Cerebellar cortex (tissue), 1 donor: ENCODE measurements around the gene EEF1AKMT1.

ENCODE experiments used
- DNase-seq: peaks from one replicate; pipeline ENCODE4 v3.0.0-alpha.2; 2015; ENCODE audit warnings: low spot score

EEF1AKMT1 gene

GRCh38 chr13:20718958-20719566 lies 54.7 kb downstream of the EEF1AKMT1 start:
- DNase-seq: no peak

- DNase-seq: no peak
These were observed 55.9 kb downstream of the EEF1AKMT1 start for GRCh38 chr13:20717581-20718542.

- peak; percentile 83 for DNase-seq
These were observed 56.8 kb downstream of the EEF1AKMT1 start for GRCh38 chr13:20716951-20717350.

GRCh38 chr13:20715330-20715712 lies 58.4 kb downstream of the EEF1AKMT1 start:
- DNase-seq: no peak

GRCh38 chr13:20714563-20715329 lies 59.0 kb downstream of the EEF1AKMT1 start:
- no peak for DNase-seq

GRCh38 chr13:20714161-20714560 lies 59.6 kb downstream of the EEF1AKMT1 start:
- DNase-seq: no peak

- DNase-seq: no peak
These were observed 60.0 kb downstream of the EEF1AKMT1 start for GRCh38 chr13:20713751-20714150.

- DNase-seq: no peak
These were observed 60.8 kb downstream of the EEF1AKMT1 start for GRCh38 chr13:20713014-20713376.

- no peak for DNase-seq
These were observed 62.3 kb downstream of the EEF1AKMT1 start for GRCh38 chr13:20711301-20712044.

GRCh38 chr13:20709782-20710181 lies 64.0 kb downstream of the EEF1AKMT1 start:
- no peak for DNase-seq

GRCh38 chr13:20709369-20709768 lies 64.4 kb downstream of the EEF1AKMT1 start:
- DNase-seq: no peak

GRCh38 chr13:20708216-20708615 lies 65.5 kb downstream of the EEF1AKMT1 start:
- no peak for DNase-seq

GRCh38 chr13:20706661-20707060 lies 67.1 kb downstream of the EEF1AKMT1 start:
- DNase-seq: no peak

GRCh38 chr13:20704459-20705069 lies 69.2 kb downstream of the EEF1AKMT1 start:
- DNase-seq: no peak

- no peak for DNase-seq
These were observed 69.8 kb downstream of the EEF1AKMT1 start for GRCh38 chr13:20703780-20704458.

- no peak for DNase-seq
These were observed 70.6 kb downstream of the EEF1AKMT1 start, which contains the start of gene IL17D for GRCh38 chr13:20702915-20703779. TSS of gene IL17D (plus strand) at chr13:20703699. CDS start at chr13:20704002, 303 bp downstream.

- DNase-seq: no peak
These were observed 71.2 kb downstream of the EEF1AKMT1 start for GRCh38 chr13:20702530-20702914.

- no peak for DNase-seq
These were observed 72.3 kb downstream of the EEF1AKMT1 start for GRCh38 chr13:20701461-20701860.

GRCh38 chr13:20700288-20700687 lies 73.5 kb downstream of the EEF1AKMT1 start:
- DNase-seq: no peak

GRCh38 chr13:20699715-20700114 lies 74.0 kb downstream of the EEF1AKMT1 start:
- DNase-seq: no peak
